GM19239 (cell line): ENCODE results near the gene AKIRIN2.
A peak's percentile ranks its signal among the peaks of the same experiment; 100 is the strongest.
"Not testable (repeated sequence)": the region's sequence is repeated elsewhere in the genome, so short reads cannot be mapped to it uniquely, and the experiment has no call there.

Experiments used
- DNase-seq: peaks from one replicate; pipeline ENCODE4 v3.0.0; 2011; ENCODE audit warnings: low spot score; ENCODE audit not compliant: insufficient read length
- FAIRE-seq: peaks from 2 replicates; lab custom pipeline; 2011; peaks lifted over from hg19 to GRCh38; lab: Jason Lieb, UNC

Gene AKIRIN2

GRCh38 chr6:87721311-87721710 is 19.3 kb upstream of the AKIRIN2 start:
- DNase-seq, result no peak
- no peak for FAIRE-seq

GRCh38 chr6:87718662-87719433 is 16.8 kb upstream of the AKIRIN2 start:
- no peak for FAIRE-seq

GRCh38 chr6:87716928-87717614 is 15.0 kb upstream of the AKIRIN2 start:
- FAIRE-seq (no peak), DNase-seq (no peak)

More at GRCh38 chr6:87718662-87719433, 16.8 kb upstream of the AKIRIN2 start:
- DNase-seq, result no peak

- DNase-seq (no peak), FAIRE-seq (peak; percentile 73)
These were observed 12.2 kb upstream of the AKIRIN2 start for GRCh38 chr6:87714093-87714842.

- DNase-seq, FAIRE-seq: not testable (repeated sequence)
These were observed 10.7 kb upstream of the AKIRIN2 start for GRCh38 chr6:87712713-87713112.

- FAIRE-seq, result no peak
- no peak for DNase-seq
These were observed 8.1 kb upstream of the AKIRIN2 start for GRCh38 chr6:87710090-87710489.

- not testable (repeated sequence) for DNase-seq, FAIRE-seq
These were observed 6.8 kb upstream of the AKIRIN2 start for GRCh38 chr6:87708581-87709427.

- DNase-seq (no peak), FAIRE-seq (peak; percentile 74)
These were observed 4.3 kb upstream of the AKIRIN2 start for GRCh38 chr6:87706187-87706966.

GRCh38 chr6:87705070-87705691 is 3.1 kb upstream of the AKIRIN2 start:
- FAIRE-seq (peak; percentile 87), DNase-seq (peak; percentile 27)

- not testable (repeated sequence) for FAIRE-seq, DNase-seq
These were observed 1.0 kb upstream of the AKIRIN2 start for GRCh38 chr6:87703039-87703438.

- no peak for FAIRE-seq
- DNase-seq, result no peak
These were observed 534 bp upstream of the AKIRIN2 start for GRCh38 chr6:87702589-87702945.

- DNase-seq (no peak), FAIRE-seq (no peak)
These were observed 723 bp downstream of the AKIRIN2 start for GRCh38 chr6:87701344-87701675.

GRCh38 chr6:87700397-87701343 is 1.4 kb downstream of the AKIRIN2 start:
- FAIRE-seq, result peak; percentile 79
- DNase-seq, result peak; percentile 19

- peak; percentile 55 for FAIRE-seq
These were observed 2.5 kb downstream of the AKIRIN2 start for GRCh38 chr6:87699576-87699975.

GRCh38 chr6:87698547-87699006 is 3.5 kb downstream of the AKIRIN2 start:
- FAIRE-seq (peak; percentile 64), DNase-seq (no peak)

More at GRCh38 chr6:87699576-87699975, 2.5 kb downstream of the AKIRIN2 start:
- DNase-seq, result no peak

GRCh38 chr6:87697581-87698546 is 4.2 kb downstream of the AKIRIN2 start:
- DNase-seq (no peak), FAIRE-seq (peak; percentile 78)
